ENCODE results near the gene UMOD. TPM values are rescaled to one million over a fixed set of nuclear protein-coding genes. Genes with fewer than 3 reads are reported as not detected.

UMOD gene
- not detected in 2 replicates for total RNA-seq

GRCh38 chr16:20352615-20353014 lies at the start of gene UMOD:
UMOD (minus strand) TSS chr16:20352715; CDS start chr16:20350737, 1,978 bp downstream.

DNA sequence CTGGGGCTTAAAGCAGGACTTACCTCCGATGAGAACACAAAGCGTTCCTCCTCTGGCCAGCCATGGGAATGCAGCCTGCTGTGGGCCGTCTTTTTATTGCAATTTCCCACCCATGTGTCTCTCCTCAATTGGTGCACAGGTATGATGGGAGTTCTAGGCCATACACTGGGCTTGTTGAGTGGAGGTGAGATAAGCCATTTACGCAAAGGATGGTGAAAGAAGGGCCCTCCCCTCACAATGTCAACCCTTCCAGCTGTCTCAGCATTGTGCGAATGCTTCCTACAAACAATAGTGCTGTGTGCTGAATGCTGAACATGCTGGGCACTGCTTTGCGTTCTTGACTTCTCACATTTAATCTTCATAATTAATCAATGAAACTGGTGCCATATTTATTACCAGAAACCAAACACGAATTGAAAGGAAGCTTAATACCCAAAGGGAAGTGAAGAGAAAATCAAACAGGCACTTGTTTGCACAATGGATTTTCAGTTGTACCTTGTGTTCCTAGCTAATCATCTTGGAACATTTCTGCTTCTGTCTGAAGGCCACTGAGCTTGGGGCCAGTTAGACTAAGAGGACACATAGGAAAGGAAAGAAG lies 25.0 kb downstream of the UMOD start, which contains the start of gene GP2:
Gene GP2, minus strand, starts transcription at position 70 of the 598 bp plus-strand sequence. CDS start 1,082 bp downstream, outside the sequence.

Other genes with a start within 250 kb of the UMOD start
- not detected in 2 replicates for gene GP2, start 25.2 kb downstream of the UMOD start, total RNA-seq
- gene PDILT, start 52.0 kb upstream of the UMOD start, total RNA-seq, result not detected in 2 replicates
- gene ACSM5, start 56.8 kb upstream of the UMOD start, total RNA-seq, result not detected in 2 replicates
- under 0.01 TPM in 1 of 2 replicates, not detected in the other for gene ACSM2A, start 98.8 kb upstream of the UMOD start, total RNA-seq
- gene ACSM2B, start 223.7 kb upstream of the UMOD start, total RNA-seq, result 0.07 TPM in 1 of 2 replicates, not detected in the other